H9 (cell line): ENCODE results near the gene MCF2L2. TPM values are rescaled to one million over a fixed set of nuclear protein-coding genes. Genes with fewer than 3 reads are reported as not detected.

Source experiments
- DNase-seq: peaks from one replicate; pipeline ENCODE4 v3.0.0-alpha.2; 2017
- H2AFZ ChIP-seq: one replicate; pipeline ENCODE4 v1.6.1; 2013; ENCODE audit warnings: mild to moderate bottlenecking, low read length, control low read depth, moderate library complexity
- H2AK5ac ChIP-seq: 2 replicates; pipeline ENCODE4 v1.6.1; 2013; ENCODE audit warnings: low read length, control low read depth, mixed read lengths; ENCODE audit not compliant: insufficient read length
- H2BK120ac ChIP-seq: one replicate; pipeline ENCODE4 v1.6.1; 2013; ENCODE audit warnings: low read depth, mild to moderate bottlenecking, low read length, control low read depth, inconsistent platforms; ENCODE audit not compliant: poor library complexity, severe bottlenecking
- H2BK12ac ChIP-seq: 2 replicates; pipeline ENCODE4 v1.6.1; 2013; ENCODE audit warnings: low read length, control low read depth, mixed read lengths, low read depth; ENCODE audit not compliant: insufficient read length
- H2BK15ac ChIP-seq: 2 replicates; pipeline ENCODE4 v1.6.1; 2013; ENCODE audit warnings: low read depth, low read length, control low read depth
- H2BK20ac ChIP-seq: one replicate; pipeline ENCODE4 v1.6.1; 2013; ENCODE audit warnings: low read depth, mild to moderate bottlenecking, low read length, control low read depth, inconsistent platforms; ENCODE audit not compliant: poor library complexity, severe bottlenecking
- H2BK5ac ChIP-seq: 2 replicates; pipeline ENCODE4 v1.6.1; 2013; ENCODE audit warnings: low read length, control low read depth, mixed read lengths; ENCODE audit not compliant: insufficient read length
- H3K14ac ChIP-seq: 2 replicates; pipeline ENCODE4 v1.6.1; 2013; ENCODE audit warnings: low read length, control low read depth; ENCODE audit not compliant: insufficient read depth
- H3K18ac ChIP-seq: 2 replicates; pipeline ENCODE4 v1.6.1; 2013; ENCODE audit warnings: low read depth, mild to moderate bottlenecking, mixed read lengths, low read length, control low read depth; ENCODE audit not compliant: insufficient read length
- H3K23ac ChIP-seq: 2 replicates; pipeline ENCODE4 v1.6.1; 2013; ENCODE audit warnings: low read length, control low read depth, mixed read lengths, low read depth; ENCODE audit not compliant: insufficient read length
- H3K23me2 ChIP-seq: 2 replicates; pipeline ENCODE4 v1.6.1; 2013; ENCODE audit warnings: low read depth, mild to moderate bottlenecking, mixed read lengths, low read length, control low read depth; ENCODE audit not compliant: insufficient read length, poor library complexity, severe bottlenecking
- H3K27ac ChIP-seq: 2 replicates; pipeline ENCODE4 v1.5.1; 2013; ENCODE audit warnings: low read length, control low read depth, mixed read lengths, low read depth; ENCODE audit not compliant: insufficient read length
- H3K27me3 ChIP-seq: 2 replicates; pipeline ENCODE4 v1.6.1; 2013; ENCODE audit warnings: low read length, control low read depth, inconsistent platforms; ENCODE audit not compliant: insufficient read depth
- H3K4ac ChIP-seq: 2 replicates; pipeline ENCODE4 v1.6.1; 2013; ENCODE audit warnings: low read depth, mild to moderate bottlenecking, control low read depth, inconsistent platforms, low read length, moderate library complexity
- H3K4me1 ChIP-seq: 2 replicates; pipeline ENCODE4 v1.6.1; 2013; ENCODE audit warnings: low read length, control low read depth, inconsistent platforms; ENCODE audit not compliant: insufficient read depth
- H3K4me2 ChIP-seq: 2 replicates; pipeline ENCODE4 v1.6.1; 2013; ENCODE audit warnings: low read length, control low read depth, mixed read lengths; ENCODE audit not compliant: insufficient read length, insufficient read depth
- H3K56ac ChIP-seq: 2 replicates; pipeline ENCODE4 v1.6.1; 2013; ENCODE audit warnings: low read depth, mild to moderate bottlenecking, mixed read lengths, low read length, control low read depth; ENCODE audit not compliant: insufficient read length
- H3K79me1 ChIP-seq: 2 replicates; pipeline ENCODE4 v1.6.1; 2013; ENCODE audit warnings: low read depth, mild to moderate bottlenecking, moderate library complexity, low read length, control low read depth, inconsistent platforms; ENCODE audit not compliant: insufficient read depth, poor library complexity, severe bottlenecking
- H3K79me2 ChIP-seq: 2 replicates; pipeline ENCODE4 v1.6.1; 2013; ENCODE audit warnings: low read length, control low read depth, inconsistent platforms; ENCODE audit not compliant: insufficient read depth
- H3K9ac ChIP-seq: 2 replicates; pipeline ENCODE4 v1.6.1; 2013; ENCODE audit warnings: low read length, control low read depth, mixed read lengths; ENCODE audit not compliant: insufficient read length; ENCODE audit errors: extremely low read depth
- H3K9me3 ChIP-seq: one replicate; pipeline ENCODE4 v1.6.1; 2013; ENCODE audit warnings: low read depth, low read length, inconsistent platforms; ENCODE audit not compliant: control insufficient read depth
- H3T11ph ChIP-seq: one replicate; pipeline ENCODE4 v1.6.1; 2013; ENCODE audit warnings: mild to moderate bottlenecking, low read length, control low read depth, inconsistent platforms
- H4K20me1 ChIP-seq: one replicate; pipeline ENCODE4 v1.6.1; 2013; ENCODE audit not compliant: control insufficient read depth, insufficient read length, insufficient read depth
- H4K5ac ChIP-seq: 2 replicates; pipeline ENCODE4 v1.6.1; 2013; ENCODE audit warnings: low read depth, mild to moderate bottlenecking, mixed read lengths, low read length, control low read depth; ENCODE audit not compliant: insufficient read length
- H4K8ac ChIP-seq: replicated peaks from 2 replicates; pipeline ENCODE4 v1.6.1; 2013; ENCODE audit warnings: low read length, control low read depth, mixed read lengths, low read depth; ENCODE audit not compliant: insufficient read length
- H4K91ac ChIP-seq: 2 replicates; pipeline ENCODE4 v1.6.1; 2013; ENCODE audit warnings: low read depth, mild to moderate bottlenecking, moderate library complexity, mixed read lengths, low read length, control low read depth; ENCODE audit not compliant: insufficient read length
- H3K27ac Mint-ChIP-seq, 3 experiments: 2 replicates in 2 of 3; 3 replicates in 1 of 3; pipeline ENCODE4 v1.8.0; 2020 to 2021; ENCODE audit warnings: mixed read lengths in 3 of 3, mild to moderate bottlenecking in 1 of 3, moderate library complexity in 1 of 3
- H3K27me3 Mint-ChIP-seq: 2 replicates; pipeline ENCODE4 v1.8.0; 2021; ENCODE audit warnings: low read depth, mild to moderate bottlenecking, moderate library complexity, mixed read lengths
- H3K36me3 Mint-ChIP-seq, 3 experiments: 2 replicates in 2 of 3; 3 replicates in 1 of 3; pipeline ENCODE4 v1.8.0; 2020 to 2021; ENCODE audit warnings: low read depth in 3 of 3, mixed read lengths in 3 of 3; ENCODE audit not compliant: insufficient read depth in 1 of 3
- H3K4me1 Mint-ChIP-seq, 2 experiments: 2 replicates each; pipeline ENCODE4 v1.8.0; 2020; ENCODE audit warnings: mixed read lengths in 2 of 2
- H3K4me3 Mint-ChIP-seq, 2 experiments: 2 replicates in 1 of 2; 3 replicates in 1 of 2; pipeline ENCODE4 v1.8.0; 2020 to 2021; ENCODE audit warnings: mild to moderate bottlenecking in 2 of 2, mixed read lengths in 2 of 2, moderate library complexity in 1 of 2
- H3K9me3 Mint-ChIP-seq, 2 experiments: 2 replicates in 1 of 2; 3 replicates in 1 of 2; pipeline ENCODE4 v1.8.0; 2020; ENCODE audit warnings: mild to moderate bottlenecking in 2 of 2, mixed read lengths in 2 of 2, moderate library complexity in 1 of 2
- CTCF ChIP-seq: fragments of 200-600 bp; sonication (generic); conservative IDR thresholded peaks from 3 replicates; pipeline ENCODE4 v1.8.0; 2021; ENCODE audit warnings: antibody characterized with exemption, mild to moderate bottlenecking
- WGBS: extraction: QIAGEN DNeasy Blood & Tissue Kit; methylation state at CpG from one replicate; pipeline ENCODE4 v1.1.7; 2013; ENCODE audit warnings: missing lambda C conversion rate, low lambda C conversion rate, mixed read lengths; ENCODE audit not compliant: insufficient read length; ENCODE audit errors: extremely low coverage; 5-methylcytosine and 5-hydroxymethylcytosine counted together
- total RNA-seq: library from RNA; stranded (reverse); gene quantifications from 2 replicates; pipeline ENCODE4 v1.2.1, GENCODE V29; 2021

The MCF2L2 gene
- total RNA-seq, 1 experiment from 2014 or later = 6.4 TPM

GRCh38 chr3:183142199-183142598, 286.2 kb downstream of the MCF2L2 start:
- no peak overlapping the region for H4K8ac ChIP-seq
- H2AK5ac ChIP-seq = no peak overlapping the region
- H2BK120ac ChIP-seq = no peak overlapping the region
- no peak overlapping the region for H3K4me3 Mint-ChIP-seq
- H3K4ac ChIP-seq = no peak overlapping the region
- H3K56ac ChIP-seq = no peak overlapping the region
- no peaks in the 10 kb centered on the region for H3K79me1 ChIP-seq
- no peaks in the 10 kb centered on the region for H3K27me3 Mint-ChIP-seq
- H3K36me3 Mint-ChIP-seq = no peaks in the 10 kb centered on the region
- no peak overlapping the region for H2BK12ac ChIP-seq
- H3K23ac ChIP-seq = no peak overlapping the region
- H3K9me3 Mint-ChIP-seq = no peaks in the 10 kb centered on the region
- H2BK5ac ChIP-seq = no peak overlapping the region
- no peak overlapping the region for H3T11ph ChIP-seq
- H2BK15ac ChIP-seq = no peak overlapping the region
- no peaks in the 10 kb centered on the region for H3K4me1 ChIP-seq
- H3K23me2 ChIP-seq = no peaks in the 10 kb centered on the region
- no peaks in the 10 kb centered on the region for H4K20me1 ChIP-seq
- H3K14ac ChIP-seq = no peak overlapping the region
- H2AFZ ChIP-seq = no peak overlapping the region
- no peaks in the 10 kb centered on the region for H3K9me3 ChIP-seq
- H4K91ac ChIP-seq = no peak overlapping the region
- H3K27ac Mint-ChIP-seq = no peak overlapping the region
- no peak overlapping the region for H3K18ac ChIP-seq
- DNase-seq = no peak
- H3K9ac ChIP-seq = no peak overlapping the region
- H3K27ac ChIP-seq = no peak overlapping the region
- WGBS = no CpG with 5 or more reads among the region's 11 CpGs
- H2BK20ac ChIP-seq = no peak overlapping the region
- no peak for TF ChIP-seq CTCF
- H3K27me3 ChIP-seq = no peaks in the 10 kb centered on the region
- H3K4me1 Mint-ChIP-seq = peaks cover 7% of the 10 kb centered on the region in 2 experiments; a peak in 3 of 4 replicates
- H3K4me2 ChIP-seq = no peak overlapping the region
- no peak overlapping the region for H4K5ac ChIP-seq
- no peaks in the 10 kb centered on the region for H3K79me2 ChIP-seq
